Stimulated activated CD4-positive, alpha-beta T cell treated with anti-CD3 and anti-CD28 coated beads, Interleukin-15, amount 100 ng/mL, for 24 hours (primary cell): Measurements from ENCODE around the gene GMPR.
"Not testable (repeated sequence)": the region's sequence is repeated elsewhere in the genome, so short reads cannot be mapped to it uniquely, and the experiment has no call there.

ENCODE experiments used
- DNase-seq: peaks from one replicate; pipeline ENCODE4 v3.0.0-alpha.2; 2020

The GMPR gene

DNA sequence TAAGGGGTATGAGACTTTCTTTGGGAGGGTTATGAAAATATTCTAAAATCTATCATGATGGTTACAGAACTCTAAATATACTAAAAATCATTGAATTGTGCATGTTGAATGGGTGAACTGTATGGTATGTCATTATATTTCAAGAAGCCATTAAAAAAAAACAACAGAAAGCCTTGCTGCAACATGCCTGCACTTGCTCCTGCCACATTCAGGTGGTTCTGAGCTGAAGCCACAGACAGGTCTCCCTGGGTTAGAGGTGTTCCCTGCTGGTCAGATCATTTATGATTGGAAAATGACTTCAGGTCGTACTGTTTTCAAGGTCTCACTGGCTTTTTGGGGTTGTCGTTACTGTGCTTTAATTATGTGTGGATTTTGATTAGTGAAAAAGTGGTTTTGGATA is 13.3 kb downstream of the GMPR start:
- no peak for DNase-seq

DNA sequence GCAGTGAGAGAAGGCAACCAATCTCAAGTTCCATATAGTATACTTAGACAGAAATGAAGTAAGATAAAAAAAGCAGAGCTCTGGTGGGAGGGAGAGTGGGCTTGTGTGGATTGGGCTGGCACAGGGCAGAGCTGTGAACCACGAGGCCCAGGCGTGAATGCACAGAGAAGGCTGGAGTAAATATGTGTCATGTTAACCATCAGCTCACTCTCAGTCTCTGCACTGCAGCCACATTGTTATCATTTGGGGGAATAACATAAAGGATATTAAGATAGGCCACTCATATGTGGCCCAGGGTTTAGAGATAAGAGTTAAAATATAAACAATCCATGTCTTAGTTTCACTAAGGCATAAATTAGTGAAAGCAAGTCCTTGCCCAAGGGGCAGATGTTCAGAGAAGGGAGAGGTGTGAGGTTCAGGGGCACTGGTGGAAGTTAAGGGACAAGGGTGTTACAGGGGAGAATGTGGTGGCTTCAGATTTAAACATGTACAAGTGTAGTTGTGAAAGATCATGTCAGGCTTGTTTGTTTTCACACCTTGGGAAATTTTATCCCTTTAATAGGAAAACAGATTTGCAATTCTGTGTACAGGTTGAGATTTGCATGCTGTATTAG is 14.4 kb downstream of the GMPR start:
- no peak for DNase-seq

DNA sequence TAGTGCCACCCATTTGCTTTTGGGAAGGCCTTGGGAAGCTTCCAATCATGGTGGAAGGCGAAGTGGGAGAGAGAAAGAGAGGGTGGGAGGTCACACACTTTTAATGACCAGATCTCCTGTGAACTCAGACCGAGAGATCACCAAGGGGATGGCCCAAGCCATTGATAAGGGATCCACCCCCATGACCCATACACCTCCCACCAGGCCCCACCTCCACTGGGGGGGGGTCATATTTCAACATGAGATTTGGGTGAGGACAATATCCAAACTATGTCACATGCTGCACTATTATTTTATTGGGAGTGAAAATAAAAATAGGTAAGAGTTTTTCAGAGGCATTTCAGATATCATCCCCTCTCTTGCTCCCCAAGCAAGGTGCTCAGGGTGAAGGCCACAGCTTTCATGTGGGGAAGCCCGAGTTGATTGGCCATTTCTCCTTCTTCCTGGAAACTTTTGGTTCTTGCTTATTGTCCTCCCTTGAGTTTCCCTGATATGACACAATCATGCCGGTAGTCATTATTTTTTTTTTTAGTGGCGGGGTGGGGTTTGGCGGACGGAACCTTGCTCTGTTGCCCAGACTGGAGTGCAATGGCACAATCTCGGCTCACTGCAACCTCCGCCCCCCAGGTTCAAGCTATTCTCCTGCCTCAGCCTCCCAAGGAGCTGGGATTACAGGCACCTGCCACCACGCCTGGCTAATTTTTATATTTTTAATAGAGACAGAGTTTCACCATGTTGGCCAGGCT is 15.2 kb downstream of the GMPR start:
- no peak for DNase-seq

- no peak for DNase-seq
Observed at GRCh38 chr6:16254535-16254934, 16.1 kb downstream of the GMPR start.

GRCh38 chr6:16256781-16257180 is 18.4 kb downstream of the GMPR start:
- DNase-seq, result no peak

- peak; percentile 7 for DNase-seq
Observed at GRCh38 chr6:16257999-16258708, 19.8 kb downstream of the GMPR start.

GRCh38 chr6:16258709-16259075 is 20.3 kb downstream of the GMPR start:
- DNase-seq, result no peak

DNA sequence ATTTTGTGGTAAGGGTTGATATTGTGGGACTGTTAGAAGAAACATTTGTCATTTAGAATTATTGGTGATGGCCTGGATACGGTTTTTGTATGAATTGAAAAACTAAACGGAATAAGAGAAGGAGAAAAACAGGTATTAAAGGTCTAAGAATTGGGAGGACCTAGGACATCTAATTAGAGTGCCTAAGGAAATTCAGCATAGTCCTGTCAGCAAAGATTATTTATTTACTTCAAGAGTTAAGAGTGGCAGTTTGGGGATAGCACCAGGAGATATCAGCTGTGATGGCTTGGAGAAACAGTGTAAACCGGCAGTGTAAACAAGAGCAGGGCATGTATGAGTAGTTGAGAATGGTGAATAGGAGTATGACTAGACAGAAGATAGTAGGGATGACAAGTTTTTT is 21.2 kb downstream of the GMPR start:
- DNase-seq, result not testable (repeated sequence)

- DNase-seq, result not testable (repeated sequence)
Observed at GRCh38 chr6:16260602-16261001, 22.2 kb downstream of the GMPR start.

- DNase-seq, result not testable (repeated sequence)
Observed at GRCh38 chr6:16262773-16263172, 24.4 kb downstream of the GMPR start.

GRCh38 chr6:16263464-16264099 is 25.2 kb downstream of the GMPR start:
- not testable (repeated sequence) for DNase-seq

- no peak for DNase-seq
Observed at GRCh38 chr6:16264785-16265184, 26.4 kb downstream of the GMPR start.

GRCh38 chr6:16265351-16266341 is 27.3 kb downstream of the GMPR start:
- DNase-seq, result no peak

DNA sequence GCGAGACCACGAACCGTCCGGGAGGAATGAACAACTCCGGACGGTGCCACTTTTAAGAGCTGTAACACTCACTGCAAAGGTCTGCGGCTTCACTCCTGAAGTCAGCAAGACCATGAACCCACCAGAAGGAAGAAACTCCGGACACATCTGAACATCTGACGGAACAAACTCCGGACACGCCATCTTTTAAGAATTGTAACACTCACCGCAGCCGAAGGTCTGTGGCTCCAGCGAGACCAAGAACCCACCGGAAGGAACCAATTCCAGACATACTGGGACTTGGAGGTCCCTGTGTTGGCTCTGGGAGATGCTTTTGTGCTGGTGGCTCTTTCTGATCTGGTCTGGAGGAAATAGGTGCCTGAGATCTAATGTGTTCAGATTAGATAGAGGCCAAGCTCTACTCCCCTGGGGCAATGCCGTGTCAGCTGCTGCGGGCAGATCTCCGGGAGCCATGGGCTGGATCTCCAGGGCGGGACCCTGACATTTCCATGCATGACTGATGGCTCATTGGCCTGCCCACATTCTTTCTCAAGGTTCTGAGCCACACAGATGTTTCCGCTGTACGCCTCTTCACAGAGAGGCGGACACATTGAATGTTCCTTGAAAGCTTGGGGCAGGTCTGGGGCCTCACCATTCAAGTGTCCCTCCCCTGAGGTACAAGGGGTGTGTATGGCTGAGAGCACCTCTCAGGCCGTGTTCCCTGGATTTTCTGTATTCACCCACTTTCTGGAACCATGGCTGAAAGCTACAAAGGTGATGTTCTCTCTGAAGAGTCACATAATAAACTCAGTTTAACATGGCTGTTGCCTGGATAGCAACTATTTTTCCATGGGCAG is 29.3 kb downstream of the GMPR start:
- no peak for DNase-seq

DNA sequence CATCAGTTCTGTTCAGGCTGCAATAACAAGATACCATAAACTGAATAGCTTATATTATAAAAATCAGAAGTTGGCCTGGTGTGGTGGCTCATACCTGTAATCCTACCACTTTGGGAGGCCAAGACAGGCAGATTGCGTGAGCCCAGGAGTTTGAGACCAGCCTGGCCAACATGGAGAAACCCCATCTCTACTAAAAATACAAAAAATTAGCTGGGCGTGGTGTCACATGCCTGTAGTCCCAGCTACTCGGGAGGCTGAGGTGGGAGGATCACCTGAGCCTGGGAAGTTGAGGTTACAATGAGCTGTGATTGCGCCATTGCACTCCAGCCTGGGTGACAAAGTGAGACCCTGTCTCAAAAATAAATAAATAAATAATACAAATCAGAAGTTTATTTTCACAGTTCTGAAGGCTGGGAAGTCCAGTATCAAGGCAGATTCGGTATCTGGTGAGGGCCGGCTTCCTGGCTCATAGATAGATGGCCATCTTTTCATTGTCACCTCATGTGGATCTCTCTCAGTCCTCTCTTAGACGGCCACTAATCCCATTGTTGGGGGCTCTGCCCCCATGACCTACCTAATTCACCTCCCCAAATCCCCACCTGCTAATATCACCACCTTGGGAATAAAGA is 31.2 kb downstream of the GMPR start:
- not testable (repeated sequence) for DNase-seq

DNA sequence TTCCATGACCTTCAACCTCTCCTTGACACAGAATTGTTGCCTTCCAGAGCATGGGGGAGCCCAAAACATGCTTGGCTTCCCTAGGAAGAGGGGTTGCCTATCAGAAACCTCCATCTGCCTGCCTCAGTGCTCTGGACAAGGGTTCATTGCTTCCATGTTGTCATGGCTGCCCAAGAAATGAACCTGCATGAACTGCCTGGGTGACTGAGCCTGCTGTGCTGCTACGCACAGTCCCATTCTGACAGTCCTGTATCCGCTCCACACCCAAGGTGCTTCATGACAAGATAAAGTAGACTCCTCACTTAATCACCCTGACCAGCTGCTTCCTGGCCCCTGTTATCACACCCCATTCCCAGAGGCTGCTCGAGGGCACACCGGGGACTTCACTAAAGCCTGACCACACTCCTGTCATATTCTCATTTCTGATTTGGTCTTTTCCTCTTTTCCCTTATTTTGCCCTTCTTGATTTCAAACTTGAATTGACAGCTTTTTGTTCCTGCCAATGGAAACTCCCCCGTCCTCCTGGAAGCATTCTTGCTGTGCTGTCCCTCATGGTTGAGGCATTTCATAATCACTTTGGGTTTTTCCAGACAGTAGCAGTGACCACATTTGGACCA is 31.9 kb downstream of the GMPR start:
- DNase-seq, result no peak

DNA sequence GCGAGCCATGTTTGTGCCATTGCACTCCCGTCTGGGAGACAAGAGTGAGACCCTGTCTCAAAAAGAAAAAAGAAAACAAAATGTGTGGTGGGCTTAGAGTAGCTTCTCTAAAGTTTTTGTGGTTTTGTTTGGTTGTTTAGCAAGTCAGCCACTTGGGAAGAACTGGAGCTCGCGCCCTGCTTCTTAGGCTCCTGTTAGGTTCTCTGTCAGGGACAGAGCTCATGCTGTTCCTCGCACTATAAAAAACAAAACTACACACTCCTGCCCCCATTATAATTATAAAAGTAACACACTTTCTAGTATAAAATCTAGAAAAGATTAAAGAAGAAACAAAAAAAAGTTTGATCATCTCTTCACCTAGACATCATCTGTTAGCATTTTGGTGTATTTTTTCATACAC is 33.0 kb downstream of the GMPR start:
- DNase-seq, result no peak

DNA sequence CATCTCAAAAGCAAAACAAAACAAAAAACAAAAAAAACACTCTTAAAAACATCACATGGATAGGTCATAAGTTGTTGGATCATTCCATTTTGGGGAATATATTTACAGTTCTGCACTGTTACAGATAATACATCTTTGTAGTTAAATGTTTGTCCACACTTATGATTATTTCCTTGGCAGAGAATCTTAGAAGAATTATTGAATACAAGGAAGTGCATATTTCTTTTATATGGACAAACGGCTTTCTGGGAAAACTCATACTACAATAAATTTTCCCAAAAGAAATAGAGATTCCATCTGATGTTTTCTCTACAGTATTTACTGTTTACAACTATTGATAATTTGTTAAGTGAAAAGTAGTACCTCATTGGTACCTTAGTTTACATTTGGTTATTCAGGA is 33.8 kb downstream of the GMPR start:
- no peak for DNase-seq

- no peak for DNase-seq
Observed at GRCh38 chr6:16273256-16273655, 34.9 kb downstream of the GMPR start.

GRCh38 chr6:16274483-16274882 is 36.1 kb downstream of the GMPR start:
- DNase-seq, result no peak
